GM21367 (cell line): ENCODE results near the gene STON2.

Experiments used
- ATAC-seq: cut with Tn5 transposase; IDR thresholded peaks from one replicate; pipeline ENCODE4 v1.9.1; 2021; ENCODE audit not compliant: unreplicated experiment

STON2 gene

DNA sequence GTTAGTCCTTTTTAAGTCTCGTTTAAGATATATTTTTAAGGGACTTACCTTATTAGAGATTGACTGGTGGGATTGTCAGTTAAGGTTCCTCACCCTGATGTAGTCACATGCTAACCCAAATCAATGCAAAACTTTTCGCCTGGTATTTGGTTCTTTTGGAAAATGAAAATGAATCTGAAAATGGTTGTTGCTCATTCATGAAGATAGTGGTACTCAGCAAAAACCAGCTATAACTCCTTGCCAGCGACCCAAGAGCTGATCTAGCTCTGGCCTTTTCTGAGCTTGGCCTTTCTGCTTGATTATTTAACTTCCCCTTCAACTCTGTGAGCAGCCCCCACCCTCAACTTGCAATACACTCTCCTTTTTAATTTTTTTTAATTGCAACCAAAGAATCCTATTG is 94.4 kb downstream of the STON2 start:
- no peak for ATAC-seq

DNA sequence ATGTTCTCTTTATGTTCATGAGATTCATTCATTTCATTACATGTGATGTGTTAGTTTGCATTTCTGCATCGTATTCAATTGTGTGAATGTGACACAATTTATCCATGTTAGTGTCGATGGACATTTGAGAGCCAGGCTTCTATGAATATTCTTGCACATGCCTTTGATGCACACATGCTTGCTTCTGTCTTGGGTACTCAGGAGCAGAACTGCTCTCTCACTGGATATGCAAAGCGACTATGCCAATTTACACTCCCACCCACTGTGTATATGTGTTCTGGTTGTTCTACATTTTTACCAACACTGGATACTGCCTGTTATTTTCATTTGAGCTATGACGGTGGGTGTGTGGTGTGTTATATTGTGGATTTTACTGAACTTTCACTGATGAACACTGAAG is 95.1 kb downstream of the STON2 start:
- ATAC-seq, result no peak

GRCh38 chr14:81303258-81303935 is 96.7 kb downstream of the STON2 start:
- peak; percentile 83 for ATAC-seq

DNA sequence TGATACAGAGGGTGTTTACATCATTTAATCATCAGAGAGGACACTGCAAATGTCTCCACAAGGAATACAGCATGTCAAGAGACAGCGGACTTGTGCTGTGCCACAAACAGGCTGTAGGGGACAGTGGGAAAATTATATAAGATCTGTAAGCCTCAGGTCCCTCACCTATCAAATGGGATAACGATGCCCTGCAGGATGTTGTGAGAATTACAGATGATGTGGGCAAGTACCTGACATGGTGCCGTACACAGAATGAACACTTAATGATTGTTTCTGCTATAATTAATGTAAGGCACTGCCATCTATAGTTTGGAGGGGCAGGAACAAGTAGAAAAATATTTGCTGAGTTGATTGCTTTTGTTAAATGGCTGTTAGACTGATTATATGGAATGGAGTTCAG is 97.5 kb downstream of the STON2 start:
- no peak for ATAC-seq

GRCh38 chr14:81301813-81302212 is 98.3 kb downstream of the STON2 start:
- ATAC-seq, result no peak

DNA sequence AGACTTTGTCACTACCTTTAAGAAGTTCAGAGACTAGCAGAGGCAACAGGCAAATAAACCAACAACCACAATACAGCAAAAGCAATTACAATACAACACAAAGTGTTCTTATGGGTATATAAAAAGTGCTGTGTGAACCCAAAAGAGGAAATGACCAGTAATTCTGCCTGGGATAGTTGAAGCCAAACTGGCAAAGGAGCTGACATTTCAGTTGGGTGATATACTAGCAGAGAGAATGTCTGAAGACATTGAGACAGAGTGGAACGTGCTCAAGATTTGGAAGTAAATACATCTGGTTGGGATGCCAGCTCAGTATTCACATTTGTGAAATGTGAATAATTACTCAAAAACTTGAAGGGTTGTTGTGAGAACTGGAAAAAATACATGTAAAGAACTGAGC is 98.8 kb downstream of the STON2 start:
- ATAC-seq, result no peak

GRCh38 chr14:81298911-81299310 is 101.2 kb downstream of the STON2 start:
- ATAC-seq, result no peak

DNA sequence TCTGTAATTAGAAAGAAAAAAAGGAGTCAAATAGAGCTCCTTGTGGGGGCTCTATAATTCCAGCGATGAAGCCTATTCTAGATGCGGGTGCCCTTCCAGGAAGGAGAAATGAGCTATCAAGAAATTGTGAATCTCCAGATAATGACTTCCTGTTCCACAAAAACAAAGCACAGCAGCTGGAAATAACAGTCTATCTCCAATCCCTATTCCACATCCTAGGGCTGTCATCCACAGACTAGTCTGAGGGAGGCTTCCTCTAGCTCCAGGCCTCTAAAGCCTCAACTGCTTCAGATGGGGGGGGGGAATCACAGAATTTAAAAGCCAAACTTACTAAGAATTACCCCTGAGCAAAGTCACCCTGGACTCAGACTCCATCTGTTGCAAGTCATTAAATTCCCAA is 102.0 kb downstream of the STON2 start:
- ATAC-seq, result no peak

GRCh38 chr14:81295958-81296923 is 103.9 kb downstream of the STON2 start:
- ATAC-seq, result no peak

GRCh38 chr14:81289516-81289915 is 110.6 kb downstream of the STON2 start:
- no peak for ATAC-seq

DNA sequence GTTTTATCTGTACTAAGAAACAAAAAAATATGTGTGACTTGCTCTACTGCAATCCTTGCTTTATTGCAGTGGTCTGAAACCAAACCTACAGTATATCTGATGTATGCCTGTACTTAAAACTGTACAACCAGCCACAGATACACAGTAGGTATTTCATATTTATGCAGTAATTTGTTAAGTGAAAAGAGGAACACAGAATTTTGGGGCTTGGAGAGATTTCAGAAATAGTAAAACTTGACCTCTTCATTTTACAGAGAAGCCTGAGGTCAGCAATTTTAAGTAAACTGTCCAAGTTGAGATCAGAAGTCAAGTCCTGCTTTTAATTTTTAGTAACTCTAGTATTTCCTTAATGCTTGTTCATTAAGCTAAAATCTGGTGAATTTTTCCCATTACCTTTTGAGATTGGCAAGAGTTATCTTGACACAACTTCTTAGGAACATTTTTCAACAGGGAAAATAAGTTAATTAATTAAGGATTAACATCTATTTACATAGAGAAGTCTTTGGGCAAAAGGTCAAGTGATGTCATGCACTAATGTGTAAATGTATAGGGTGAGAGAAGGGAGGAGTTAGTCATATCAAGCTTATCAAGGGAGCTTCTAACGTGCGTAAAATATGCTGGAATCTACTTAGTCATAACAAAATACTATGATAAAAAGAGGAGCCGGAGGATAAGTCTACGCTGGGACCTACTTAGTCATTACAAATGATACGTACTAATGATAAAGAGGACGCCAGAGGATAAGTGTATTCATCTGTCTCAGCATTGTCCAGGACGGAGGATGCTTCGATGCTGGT is 113.4 kb downstream of the STON2 start:
- no peak for ATAC-seq

DNA sequence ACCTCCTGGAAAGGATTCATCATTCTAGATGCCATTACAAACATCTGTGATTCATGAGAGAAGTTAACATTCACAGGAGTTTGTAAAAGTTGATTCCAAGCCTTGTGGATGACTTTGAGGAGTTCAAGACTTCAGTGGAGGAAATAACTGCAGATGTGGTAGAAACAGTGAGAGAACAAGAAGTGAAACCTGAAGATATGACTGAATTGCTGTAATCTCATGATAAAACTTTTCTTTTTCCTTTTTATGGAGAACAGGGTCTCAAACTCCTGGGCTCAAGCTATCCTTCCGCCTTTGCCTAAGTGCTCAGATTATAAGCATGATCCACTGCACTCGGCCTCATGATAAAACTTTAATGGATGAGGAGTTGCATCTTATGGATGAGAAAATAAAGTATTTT is 114.9 kb downstream of the STON2 start:
- ATAC-seq, result no peak

DNA sequence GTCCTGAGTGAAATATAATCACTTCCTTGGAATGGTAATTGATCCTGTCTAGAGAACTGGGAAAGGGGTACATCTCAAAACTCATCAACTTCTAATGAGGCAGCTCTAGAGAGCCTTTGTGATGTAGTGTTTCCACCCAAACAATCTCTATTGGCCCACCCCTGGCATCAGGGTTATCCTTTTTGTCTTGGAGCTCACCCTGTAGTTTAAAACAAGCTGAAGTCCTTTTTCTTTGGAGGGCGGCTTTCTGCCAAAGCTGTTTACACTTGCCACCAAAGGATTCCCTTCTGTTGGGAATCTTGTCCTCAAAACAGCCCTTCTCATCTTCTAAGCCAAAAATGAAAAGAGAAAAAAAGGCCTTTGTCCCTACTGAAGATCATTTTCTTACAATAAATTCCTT is 118.8 kb downstream of the STON2 start:
- ATAC-seq, result no peak

DNA sequence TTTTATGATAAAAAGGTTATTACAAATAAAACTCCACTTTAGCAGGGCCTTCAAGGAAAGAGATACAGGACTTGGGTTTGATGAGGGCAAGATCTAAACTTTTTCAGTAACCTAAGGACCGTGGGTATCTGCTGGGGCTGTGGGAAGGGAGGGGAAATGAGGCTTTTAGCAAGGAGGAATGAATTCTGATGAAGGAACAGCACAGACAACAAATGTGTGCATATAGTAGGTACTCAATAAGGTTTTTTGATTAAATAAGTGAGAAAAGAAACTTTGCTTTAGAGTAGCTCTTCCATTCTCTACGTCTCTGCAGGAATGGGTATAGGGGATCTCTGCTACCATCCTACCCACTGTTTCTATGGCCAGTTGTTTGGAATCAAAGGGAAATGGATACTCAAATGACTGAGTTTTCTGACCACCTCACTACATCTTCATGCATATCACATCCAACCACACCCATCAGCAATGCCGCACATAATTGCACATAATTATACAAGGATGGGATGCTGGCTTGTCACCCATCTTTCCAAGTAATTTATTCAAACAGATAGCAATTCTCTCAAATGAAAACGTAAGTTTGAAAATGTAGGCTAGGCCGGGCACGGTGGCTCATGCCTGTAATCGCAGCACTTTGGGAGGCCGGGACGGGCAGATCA is 119.9 kb downstream of the STON2 start:
- no peak for ATAC-seq

DNA sequence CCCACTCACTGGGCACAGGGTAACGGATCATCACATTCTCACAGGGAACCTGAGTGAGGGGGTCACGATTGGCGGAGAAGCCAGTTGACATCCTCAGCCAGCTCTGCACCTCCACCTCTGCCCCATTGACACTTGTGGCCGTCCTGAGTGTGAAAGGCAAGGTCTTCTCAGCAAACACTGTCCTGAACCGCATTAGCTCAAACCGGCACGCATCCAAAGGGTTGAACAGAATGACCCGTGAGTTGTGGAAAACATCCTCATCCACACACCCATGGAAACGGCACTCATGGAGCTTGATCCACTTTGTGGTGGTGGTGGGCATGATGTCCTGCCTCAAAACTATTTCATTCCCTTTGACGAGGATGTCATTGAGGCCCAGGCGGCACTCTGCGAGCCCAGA is 123.0 kb downstream of the STON2 start:
- no peak for ATAC-seq

- no peak for ATAC-seq
Measured at GRCh38 chr14:81276073-81277069, 123.8 kb downstream of the STON2 start.

DNA sequence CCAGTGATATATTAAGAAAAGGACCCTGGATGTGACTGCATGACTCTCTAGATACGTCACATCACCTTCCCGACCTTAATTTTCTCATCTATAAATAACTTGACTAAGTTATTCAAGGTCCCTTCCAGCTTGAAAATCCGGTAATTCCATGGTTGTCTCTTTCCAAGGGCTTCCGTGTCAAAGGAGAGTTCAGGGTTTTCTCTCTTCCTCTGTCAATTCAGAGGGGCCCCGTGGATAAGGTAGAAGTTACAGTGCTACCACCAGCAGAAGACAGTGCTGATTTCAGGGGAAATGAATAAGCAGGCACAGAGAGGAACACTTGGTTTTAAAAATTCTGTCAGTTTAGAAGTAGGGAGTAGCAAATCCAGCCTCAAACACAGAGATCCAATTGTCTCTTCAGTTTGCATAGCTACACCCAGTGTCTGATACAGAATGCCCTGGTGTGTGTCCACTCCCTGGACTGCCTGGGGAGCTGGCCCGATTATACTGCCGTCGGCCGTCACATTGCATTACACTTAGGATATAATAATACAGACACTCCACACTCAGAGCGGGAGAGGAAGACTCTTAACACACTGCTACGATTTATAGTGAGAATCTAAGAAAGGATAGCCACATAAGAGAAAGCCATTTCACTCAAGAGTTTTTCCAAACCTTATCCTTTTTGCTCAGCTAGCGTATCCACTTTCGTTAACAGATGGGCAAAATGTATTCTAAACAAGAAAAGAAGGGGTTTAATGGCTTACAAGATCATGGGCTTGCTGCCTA is 124.6 kb downstream of the STON2 start:
- no peak for ATAC-seq

GRCh38 chr14:81273961-81274575 is 126.1 kb downstream of the STON2 start:
- no peak for ATAC-seq

DNA sequence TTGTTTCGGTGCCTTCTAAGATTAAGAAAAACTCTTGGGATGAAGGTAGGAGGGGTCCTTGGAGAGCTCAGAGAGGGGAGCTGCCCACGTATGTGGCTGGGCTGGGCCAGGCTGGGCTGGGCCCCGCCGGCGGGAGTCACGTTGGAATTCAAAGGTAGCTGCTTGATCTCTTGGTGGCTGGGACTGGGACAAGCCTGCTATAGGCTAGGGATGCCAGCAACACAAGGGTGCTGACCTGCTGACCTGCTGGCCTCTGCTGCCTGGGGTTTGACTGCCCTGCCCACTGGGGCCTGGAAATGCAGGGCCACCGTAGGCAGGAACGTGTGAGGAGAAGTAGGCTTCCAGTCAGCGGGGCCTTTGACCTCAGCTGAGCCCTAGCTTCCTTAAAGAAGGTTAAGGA is 126.6 kb downstream of the STON2 start:
- no peak for ATAC-seq
